Measurements from ENCODE around the gene IPO11. TPM values are rescaled to one million over a fixed set of nuclear protein-coding genes. Genes with fewer than 3 reads are reported as not detected.

The IPO11 gene
- total RNA-seq, 2 experiments from 2014 or later, result 59.7 to 61.2 TPM

DNA sequence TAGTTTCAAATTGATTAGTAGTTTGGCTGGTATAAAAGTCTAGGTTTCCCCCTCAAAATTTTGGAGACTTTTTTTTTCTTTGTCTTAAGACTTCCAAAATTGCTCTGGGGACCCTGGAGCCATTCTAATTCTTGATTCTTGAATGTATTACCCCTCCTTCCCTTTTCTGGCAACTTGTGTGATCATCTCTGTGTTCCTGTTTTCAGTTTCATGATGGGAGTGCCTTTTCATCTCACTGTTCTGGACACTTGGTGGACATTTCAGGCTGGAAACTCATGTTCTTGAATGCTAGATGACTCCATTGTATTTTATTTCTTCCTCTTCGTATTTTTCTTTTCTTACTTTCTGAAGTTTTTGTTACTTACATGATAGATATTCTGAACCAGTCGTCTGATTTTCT, 108.8 kb downstream of the IPO11 start:
- Mint-ChIP-seq H3K36me3 (ENCODE audit: low read depth) (peaks cover 38% of the 10 kb centered on the region), H3K4me3 (no peak overlapping the region), H3K27me3 (no peaks in the 10 kb centered on the region), H3K4me1 (ENCODE audit: low read depth) (peaks cover 14% of the 10 kb centered on the region), H3K9me3 (no peaks in the 10 kb centered on the region), H3K27ac (peak overlapping the region; percentile 45)
- no peak for DNase-seq
- ChIA-PET CTCF (no interaction called here), POLR2A (no interaction called here)
- TF ChIP-seq, protein P1, sequence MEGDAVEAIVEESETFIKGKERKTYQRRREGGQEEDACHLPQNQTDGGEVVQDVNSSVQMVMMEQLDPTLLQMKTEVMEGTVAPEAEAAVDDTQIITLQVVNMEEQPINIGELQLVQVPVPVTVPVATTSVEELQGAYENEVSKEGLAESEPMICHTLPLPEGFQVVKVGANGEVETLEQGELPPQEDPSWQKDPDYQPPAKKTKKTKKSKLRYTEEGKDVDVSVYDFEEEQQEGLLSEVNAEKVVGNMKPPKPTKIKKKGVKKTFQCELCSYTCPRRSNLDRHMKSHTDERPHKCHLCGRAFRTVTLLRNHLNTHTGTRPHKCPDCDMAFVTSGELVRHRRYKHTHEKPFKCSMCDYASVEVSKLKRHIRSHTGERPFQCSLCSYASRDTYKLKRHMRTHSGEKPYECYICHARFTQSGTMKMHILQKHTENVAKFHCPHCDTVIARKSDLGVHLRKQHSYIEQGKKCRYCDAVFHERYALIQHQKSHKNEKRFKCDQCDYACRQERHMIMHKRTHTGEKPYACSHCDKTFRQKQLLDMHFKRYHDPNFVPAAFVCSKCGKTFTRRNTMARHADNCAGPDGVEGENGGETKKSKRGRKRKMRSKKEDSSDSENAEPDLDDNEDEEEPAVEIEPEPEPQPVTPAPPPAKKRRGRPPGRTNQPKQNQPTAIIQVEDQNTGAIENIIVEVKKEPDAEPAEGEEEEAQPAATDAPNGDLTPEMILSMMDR (IDR thresholded peaks at IDR 0.05), result no peak
- no peak for ATAC-seq
- intact Hi-C loops (cut with micrococcal nuclease), result no loop called here

DNA sequence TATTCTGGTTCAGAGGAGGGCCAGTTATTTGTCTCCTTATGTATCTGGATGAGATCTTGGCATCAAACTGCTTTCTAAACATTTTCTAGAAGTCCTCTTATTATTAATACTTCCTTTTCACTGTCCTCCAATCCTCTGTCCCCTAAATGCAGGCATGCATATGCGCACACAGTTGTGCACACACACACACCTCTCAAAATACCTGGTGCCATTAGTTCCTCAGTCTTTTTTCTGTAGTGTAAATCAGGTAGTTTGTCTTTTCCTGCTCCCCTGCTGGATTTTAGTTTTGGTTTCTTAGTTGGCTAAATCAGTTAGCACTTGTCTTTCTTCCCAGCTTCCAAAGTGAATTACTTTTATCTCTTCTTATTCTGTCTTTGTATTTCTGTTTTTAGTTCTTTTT, 110.2 kb downstream of the IPO11 start:
- ATAC-seq (no peak), DNase-seq (no peak)
- CTCF ChIA-PET, result no interaction called here
- POLR2A ChIA-PET, result interaction anchor here (0.7 kb wide), 1 partner anchor 1046 kb away, joined by 3 read pairs; no protein-coding TSS in a partner anchor
- Mint-ChIP-seq H3K36me3 (ENCODE audit: low read depth) (peaks cover 31% of the 10 kb centered on the region), H3K27me3 (no peaks in the 10 kb centered on the region), H3K9me3 (no peaks in the 10 kb centered on the region), H3K27ac (peak overlapping the region; percentile 70), H3K4me1 (ENCODE audit: low read depth) (peaks cover 14% of the 10 kb centered on the region), H3K4me3 (no peak overlapping the region)
- intact Hi-C loops (cut with micrococcal nuclease), result no loop called here
- TF ChIP-seq, protein P1 (IDR thresholded peaks at IDR 0.05), result no peak

DNA sequence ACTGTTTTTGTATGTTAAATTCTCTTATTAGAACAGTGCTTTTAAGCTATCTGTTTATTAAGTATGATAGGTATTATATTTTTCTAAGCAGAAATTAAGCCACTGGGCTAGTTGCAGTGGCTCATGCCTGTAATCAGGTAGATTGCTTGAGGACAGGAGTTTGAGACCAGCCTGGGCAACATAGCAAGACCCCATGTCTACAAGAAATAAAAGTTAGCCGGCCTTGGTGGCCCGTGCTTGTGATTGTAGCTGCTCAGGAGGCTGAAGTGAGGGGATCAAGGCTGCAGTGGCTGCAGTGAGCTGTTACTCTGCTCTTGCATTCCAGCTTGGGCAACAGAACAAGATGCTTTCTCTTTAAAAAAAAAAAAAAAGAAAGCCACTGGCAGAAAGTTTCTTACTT, 121.0 kb downstream of the IPO11 start:
- Mint-ChIP-seq H3K9me3 (no peaks in the 10 kb centered on the region), H3K4me3 (no peak overlapping the region), H3K36me3 (ENCODE audit: low read depth) (peaks cover 28% of the 10 kb centered on the region), H3K27me3 (no peaks in the 10 kb centered on the region), H3K4me1 (ENCODE audit: low read depth) (peaks cover 3% of the 10 kb centered on the region), H3K27ac (no peak overlapping the region)
- ChIA-PET CTCF (no interaction called here), POLR2A (no interaction called here)
- ATAC-seq, result no peak
- TF ChIP-seq, protein P1 (IDR thresholded peaks at IDR 0.05), result no peak
- intact Hi-C loops (cut with micrococcal nuclease), result no loop called here
- DNase-seq, result no peak

DNA sequence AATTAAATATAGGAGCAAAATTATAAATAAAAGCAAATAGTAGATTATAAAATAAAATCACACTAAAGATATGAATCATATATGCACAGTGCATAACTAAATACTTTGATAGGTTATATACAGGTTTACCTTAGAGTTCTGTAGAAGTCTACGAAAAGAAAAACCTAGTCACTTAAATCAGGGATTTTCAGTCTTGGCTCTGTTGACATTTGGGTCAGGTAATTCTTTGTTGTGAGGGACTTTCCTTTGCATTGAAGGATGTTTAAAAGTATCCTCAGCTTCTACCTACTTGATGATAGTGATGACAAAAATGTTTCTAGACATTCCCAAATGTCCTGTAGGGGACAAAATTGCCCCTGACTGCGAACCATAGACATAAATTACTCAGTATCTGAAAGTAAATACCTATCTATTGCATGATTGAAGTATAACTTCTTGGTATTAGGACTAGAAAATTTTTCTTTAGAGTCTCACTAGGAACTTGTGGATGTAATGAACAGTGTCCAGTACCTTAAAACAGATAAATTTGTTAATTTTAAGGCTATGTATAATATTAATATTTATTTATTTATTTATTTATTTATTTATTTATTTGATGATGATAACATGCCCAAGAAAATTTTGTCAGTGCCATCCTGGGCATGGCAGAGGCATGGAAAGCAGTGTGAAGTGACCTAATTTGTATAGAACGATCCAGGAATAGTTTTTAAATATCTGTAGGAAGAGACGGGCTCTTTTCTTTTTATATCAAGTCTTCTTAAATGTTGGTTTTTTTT, 122.1 kb downstream of the IPO11 start:
- H3K36me3 Mint-ChIP-seq (ENCODE audit: low read depth), result peaks cover 31% of the 10 kb centered on the region
- no peak for ATAC-seq
- POLR2A ChIA-PET, result no interaction called here

DNA sequence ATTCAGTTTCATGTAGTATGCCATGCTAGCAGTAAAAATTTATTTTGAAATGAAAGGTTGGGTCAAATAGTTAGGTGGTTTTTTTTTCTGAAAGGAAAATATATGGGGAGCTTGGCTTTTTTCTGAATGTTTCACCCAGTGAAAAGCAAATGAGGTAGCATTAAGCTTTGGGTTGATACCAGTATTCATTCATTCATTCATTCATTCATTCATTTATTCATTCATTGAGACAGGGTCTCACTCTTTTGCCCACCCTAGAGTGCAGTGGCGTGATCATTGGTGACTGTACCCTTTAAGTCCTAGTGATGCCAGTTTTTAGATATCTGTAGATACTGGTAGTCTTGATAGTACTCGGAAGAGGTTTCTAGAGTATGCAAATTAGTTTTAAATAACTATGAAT, 123.7 kb downstream of the IPO11 start:
- Mint-ChIP-seq H3K27me3 (no peaks in the 10 kb centered on the region), H3K4me1 (ENCODE audit: low read depth) (peaks cover 3% of the 10 kb centered on the region), H3K27ac (no peak overlapping the region), H3K9me3 (no peaks in the 10 kb centered on the region), H3K4me3 (no peak overlapping the region), H3K36me3 (ENCODE audit: low read depth) (peaks cover 29% of the 10 kb centered on the region)
- TF ChIP-seq, protein P1 (IDR thresholded peaks at IDR 0.05), result no peak
- intact Hi-C loops (cut with micrococcal nuclease), result no loop called here
- CTCF ChIA-PET, result no interaction called here
- ATAC-seq (no peak), DNase-seq (no peak)
- POLR2A ChIA-PET, result no interaction called here

More for the DNA sequence above, 122.1 kb downstream of the IPO11 start:
- H3K9me3 Mint-ChIP-seq, result no peaks in the 10 kb centered on the region
- TF ChIP-seq, protein P1 (IDR thresholded peaks at IDR 0.05), result no peak
- intact Hi-C loops (cut with micrococcal nuclease), result no loop called here
- H3K4me3 Mint-ChIP-seq, result no peak overlapping the region
- no peak overlapping the region for H3K27ac Mint-ChIP-seq
- peaks cover 3% of the 10 kb centered on the region for H3K4me1 Mint-ChIP-seq (ENCODE audit: low read depth)
- no peak for DNase-seq
- no peaks in the 10 kb centered on the region for H3K27me3 Mint-ChIP-seq
- CTCF ChIA-PET, result no interaction called here
